Heart left ventricle (tissue), 13 donors: Measurements from ENCODE around the gene RNF217.

Experiments used
- CTCF ChIP-seq, 12 donors: fragments of 200-600 bp; sonication (generic) in 4 of 12; IDR thresholded peaks; one replicate each; pipeline versions ENCODE4 v1.5.0 to v1.8.0; 2018 to 2022; ENCODE audit warnings: antibody characterized with exemption in 12 of 12, mild to moderate bottlenecking in 5 of 12
- POLR2A ChIP-seq, 2 donors: fragments of 450-650 bp; IDR thresholded peaks; one replicate each; pipeline ENCODE4 v1.6.1; 2017; ENCODE audit warnings: antibody characterized with exemption in 2 of 2, mild to moderate bottlenecking in 2 of 2, moderate library complexity in 2 of 2
- donor health status: ischemic (EF 13 %, LVEDD 7.1; RV severe dilation, severe dysfunction).
- donor health status: DM: no; HTN: yes; CAD: no.
- donor health status: DM: no; HTN: no; CAD: no.
- donor health status: ischemic (EF 25% LVEDD 6.9; RV normal size, moderate dysfunction).
- donor health status: ischemic (EF 25% LVEDD 5.7; RV mildly dilated, moderate dysfunction).
- donor health status: ischemic (EF 35%, LVEDD 5.7; RV mildly dilated, moderate dysfunction).
- donor health status: nonischemic (EF 11% LVEDD 7.7; RV severe dilation, severe dysfunction).
- donor health status: DM: yes; HTN: yes; CAD: no.
- donor health status: PGD.
- donor health status: ischemic (EF 29% LVEDD 5.4; RV normal size, mild dysfunction).
- donor health status: nonischemic (EF 23%, LVEDD 6.1; RV moderate dilation, normal function).

- TF ChIP-seq POLR2A (IDR thresholded peaks at IDR 0.05) (no peak), CTCF (IDR thresholded peaks at IDR 0.05) (no peak)
Measured at GRCh38 chr6:125082908-125083683, 120.9 kb downstream of the RNF217 start.
